Astrocyte of the spinal cord (primary cell): ENCODE data around the gene ARHGAP18.

Experiments used
- DNase-seq: peaks from one replicate; pipeline ENCODE4 v3.0.0; 2011; ENCODE audit warnings: low read depth, low spot score
- H3K4me3 ChIP-seq: 2 replicates; pipeline ENCODE4 v1.5.1; 2011; ENCODE audit warnings: low read depth, mild to moderate bottlenecking, low read length, moderate library complexity
- in situ Hi-C: cut with HindIII; loops from 2 replicates; pipeline ENCODE4 v1.10.0; 2017; ENCODE audit warnings: low sequenced_read_pairs
- TF ChIP-seq, protein P1 (sequence below): IDR thresholded peaks from 2 replicates; pipeline ENCODE4 v1.5.1; 2012; ENCODE audit warnings: low read depth, mild to moderate bottlenecking, low read length, inconsistent platforms

The ARHGAP18 gene

GRCh38 chr6:129653746-129654145 lies 56.2 kb downstream of the ARHGAP18 start:
- in situ Hi-C loops: no loop called here
- TF ChIP-seq, protein P1, sequence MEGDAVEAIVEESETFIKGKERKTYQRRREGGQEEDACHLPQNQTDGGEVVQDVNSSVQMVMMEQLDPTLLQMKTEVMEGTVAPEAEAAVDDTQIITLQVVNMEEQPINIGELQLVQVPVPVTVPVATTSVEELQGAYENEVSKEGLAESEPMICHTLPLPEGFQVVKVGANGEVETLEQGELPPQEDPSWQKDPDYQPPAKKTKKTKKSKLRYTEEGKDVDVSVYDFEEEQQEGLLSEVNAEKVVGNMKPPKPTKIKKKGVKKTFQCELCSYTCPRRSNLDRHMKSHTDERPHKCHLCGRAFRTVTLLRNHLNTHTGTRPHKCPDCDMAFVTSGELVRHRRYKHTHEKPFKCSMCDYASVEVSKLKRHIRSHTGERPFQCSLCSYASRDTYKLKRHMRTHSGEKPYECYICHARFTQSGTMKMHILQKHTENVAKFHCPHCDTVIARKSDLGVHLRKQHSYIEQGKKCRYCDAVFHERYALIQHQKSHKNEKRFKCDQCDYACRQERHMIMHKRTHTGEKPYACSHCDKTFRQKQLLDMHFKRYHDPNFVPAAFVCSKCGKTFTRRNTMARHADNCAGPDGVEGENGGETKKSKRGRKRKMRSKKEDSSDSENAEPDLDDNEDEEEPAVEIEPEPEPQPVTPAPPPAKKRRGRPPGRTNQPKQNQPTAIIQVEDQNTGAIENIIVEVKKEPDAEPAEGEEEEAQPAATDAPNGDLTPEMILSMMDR: no peak
- DNase-seq: no peak

GRCh38 chr6:129653229-129653628 lies 56.7 kb downstream of the ARHGAP18 start:
- no peak for DNase-seq
- TF ChIP-seq, protein P1: no peak
- in situ Hi-C loops: no loop called here
- no peak overlapping the region for H3K4me3 ChIP-seq

More at GRCh38 chr6:129653746-129654145, 56.2 kb downstream of the ARHGAP18 start:
- H3K4me3 ChIP-seq: no peak overlapping the region

DNA sequence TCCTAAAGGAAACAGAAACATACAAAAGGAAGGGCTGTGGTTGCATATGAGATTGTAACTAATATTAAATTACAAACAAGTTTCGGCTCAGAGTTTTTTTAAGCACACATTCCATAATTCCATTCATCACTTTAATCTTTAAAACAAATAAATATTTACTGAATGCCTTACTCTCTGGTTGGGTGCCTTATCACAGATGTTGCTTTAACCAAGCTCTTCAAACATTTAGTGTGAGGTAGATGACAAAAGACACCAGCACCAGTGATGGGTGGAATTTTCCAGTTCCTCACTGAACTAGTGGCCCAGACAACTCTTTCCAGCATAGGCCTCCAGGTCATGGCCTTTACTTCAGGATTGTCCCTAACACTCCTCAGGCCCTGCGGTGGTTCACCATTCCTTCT lies 58.7 kb downstream of the ARHGAP18 start:
- in situ Hi-C loops: no loop called here
- no peak overlapping the region for H3K4me3 ChIP-seq
- no peak for DNase-seq
- TF ChIP-seq, protein P1: no peak

GRCh38 chr6:129648819-129649491 lies 61.0 kb downstream of the ARHGAP18 start:
- TF ChIP-seq, protein P1: no peak
- H3K4me3 ChIP-seq: no peak overlapping the region
- no peak for DNase-seq
- in situ Hi-C loops: no loop called here

DNA sequence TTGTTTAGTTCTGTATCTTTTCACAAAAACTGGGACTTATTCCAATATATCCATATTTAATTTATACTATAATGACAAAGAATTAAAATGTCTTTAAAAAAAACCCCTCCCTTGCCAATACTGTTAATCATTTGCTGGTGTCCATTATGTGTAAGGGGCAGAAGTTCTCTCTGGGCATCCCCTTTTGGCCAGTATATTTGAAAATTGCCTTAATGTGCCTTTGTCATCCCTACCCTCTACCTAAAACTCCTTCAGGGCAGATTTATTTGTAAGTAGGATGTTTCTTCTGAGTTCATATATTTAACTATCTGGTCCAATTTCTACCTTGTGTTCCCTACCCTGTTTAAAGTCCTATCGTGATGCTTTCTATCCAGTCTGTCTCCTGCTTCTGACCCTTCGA lies 62.9 kb downstream of the ARHGAP18 start:
- H3K4me3 ChIP-seq: no peak overlapping the region
- in situ Hi-C loops: no loop called here
- DNase-seq: no peak
- TF ChIP-seq, protein P1: no peak

DNA sequence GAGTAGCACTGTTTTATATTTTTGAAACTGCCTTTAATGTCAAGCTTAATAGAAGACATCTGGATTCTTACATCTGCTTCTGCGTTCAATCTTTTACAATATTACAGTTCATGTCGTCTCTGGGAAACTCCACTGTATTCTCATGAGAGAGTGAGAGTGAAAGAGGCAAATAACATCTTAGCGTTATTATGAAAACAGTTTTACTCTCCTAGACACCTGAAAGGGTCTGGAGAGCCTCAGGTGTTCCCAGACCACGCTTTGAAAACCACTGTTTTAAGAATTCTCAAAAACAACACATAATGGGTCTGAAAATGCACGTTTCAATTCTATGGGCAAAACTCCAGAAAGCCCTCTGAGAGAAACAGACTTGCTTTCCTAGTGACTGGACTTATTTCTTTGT lies 63.3 kb downstream of the ARHGAP18 start:
- DNase-seq: no peak
- no peak overlapping the region for H3K4me3 ChIP-seq
- TF ChIP-seq, protein P1: no peak
- in situ Hi-C loops: no loop called here
